Common myeloid progenitor, CD34-positive (primary cell): ENCODE results near the gene CEP95.

ENCODE experiments used
- CTCF ChIA-PET: fragments of 350-600 bp; sonication (Branson Sonifier 250); formaldehyde crosslinking; loops from one replicate; lab custom pipeline; 2021; ENCODE audit warnings: antibody characterized with exemption; lab: Charles Lee
- POLR2A ChIA-PET: fragments of 350-600 bp; sonication (Branson Sonifier 250); formaldehyde crosslinking; loops from one replicate; lab custom pipeline; 2021; ENCODE audit warnings: antibody characterized with exemption; lab: Charles Lee
- DNase-seq, 3 donors: peaks; one replicate each; pipeline versions ENCODE4 v3.0.0 to v3.0.0-alpha.2; 2013
- H3K27ac ChIP-seq, 2 experiments: 1 replicate in 1 of 2; 2 replicates in 1 of 2; pipeline ENCODE4 v1.7.0; 2013; ENCODE audit warnings: inconsistent platforms in 2 of 2, low read length in 2 of 2, mild to moderate bottlenecking in 2 of 2, low read depth in 1 of 2, moderate library complexity in 1 of 2; ENCODE audit not compliant: severe bottlenecking in 2 of 2, insufficient read depth in 1 of 2, poor library complexity in 1 of 2
- H3K27me3 ChIP-seq, 5 experiments: replicated peaks in 2 of 5; 1 replicate in 3 of 5; 2 replicates in 2 of 5; pipeline versions ENCODE4 v1.6.1 to v1.7.0; 2013; ENCODE audit warnings: low read length in 4 of 5, mild to moderate bottlenecking in 2 of 5, moderate library complexity in 2 of 5, inconsistent platforms in 1 of 5; ENCODE audit not compliant: insufficient read depth in 5 of 5, control insufficient read depth in 4 of 5
- H3K36me3 ChIP-seq, 4 experiments: 1 replicate in 2 of 4; 2 replicates in 2 of 4; pipeline versions ENCODE4 v1.6.1 to v1.7.0; 2013; ENCODE audit warnings: low read length in 3 of 4, control low read depth in 1 of 4, mild to moderate bottlenecking in 1 of 4; ENCODE audit not compliant: control insufficient read depth in 4 of 4, insufficient read depth in 4 of 4
- H3K4me1 ChIP-seq, 4 experiments: 1 replicate in 3 of 4; 2 replicates in 1 of 4; pipeline versions ENCODE4 v1.6.1 to v1.7.1; 2013; ENCODE audit warnings: low read length in 3 of 4, mild to moderate bottlenecking in 3 of 4, control low read depth in 1 of 4, inconsistent platforms in 1 of 4, moderate library complexity in 1 of 4; ENCODE audit not compliant: control insufficient read depth in 4 of 4, insufficient read depth in 4 of 4; ENCODE audit errors: control extremely low read depth in 1 of 4
- H3K4me3 ChIP-seq, 7 experiments: 1 replicate in 4 of 7; 2 replicates in 3 of 7; pipeline versions ENCODE4 v1.5.1 to v1.7.0; 2013; ENCODE audit warnings: mild to moderate bottlenecking in 7 of 7, low read length in 6 of 7, moderate library complexity in 6 of 7, inconsistent platforms in 2 of 7, low read depth in 2 of 7, control low read depth in 1 of 7; ENCODE audit not compliant: insufficient read depth in 4 of 7, control insufficient read depth in 1 of 7; ENCODE audit errors: extremely low read depth in 1 of 7
- H3K9me3 ChIP-seq, 5 experiments: 1 replicate in 4 of 5; 2 replicates in 1 of 5; pipeline versions ENCODE4 v1.6.1 to v1.7.1; 2013; ENCODE audit warnings: low read length in 4 of 5, mild to moderate bottlenecking in 2 of 5, inconsistent platforms in 1 of 5, low read depth in 1 of 5, moderate library complexity in 1 of 5; ENCODE audit not compliant: control insufficient read depth in 4 of 5, insufficient read depth in 2 of 5; ENCODE audit errors: control extremely low read depth in 1 of 5
- WGBS: methylation state at CpG from one replicate; pipeline ENCODE4 v1.1.5; 2013; ENCODE audit not compliant: insufficient coverage; 5-methylcytosine and 5-hydroxymethylcytosine counted together

CEP95 gene

GRCh38 chr17:64551461-64551860, 44.7 kb downstream of the CEP95 start:
- no CpG with 5 or more reads among the region's 5 CpGs for whole genome bisulfite sequencing
- ChIA-PET CTCF (no interaction called here), POLR2A (no interaction called here)
- peaks cover 16 to 54% (median 38%) of the 10 kb centered on the region in 4 experiments for H3K36me3 ChIP-seq
- DNase-seq, result no peak
- H3K9me3 ChIP-seq, result no peaks in the 10 kb centered on the region
- H3K27me3 ChIP-seq, result no peaks in the 10 kb centered on the region
- no peaks in the 10 kb centered on the region for H3K4me1 ChIP-seq
- H3K4me3 ChIP-seq, result no peak overlapping the region
- H3K27ac ChIP-seq, result no peak overlapping the region

GRCh38 chr17:64554028-64554637, 47.4 kb downstream of the CEP95 start:
- no peak overlapping the region for H3K4me3 ChIP-seq
- no peaks in the 10 kb centered on the region for H3K9me3 ChIP-seq
- H3K27ac ChIP-seq, result no peak overlapping the region
- CTCF ChIA-PET, result interaction anchor here (1.1 to 2.0 kb wide), 2 partner anchors 9 to 96 kb away, joined by 5 to 7 read pairs; no protein-coding TSS in a partner anchor
- H3K36me3 ChIP-seq, result peaks cover 14 to 51% (median 28%) of the 10 kb centered on the region in 4 experiments
- POLR2A ChIA-PET, result no interaction called here
- DNase-seq, result no peak
- H3K27me3 ChIP-seq, result no peaks in the 10 kb centered on the region
- no peaks in the 10 kb centered on the region for H3K4me1 ChIP-seq

GRCh38 chr17:64555281-64555680, 48.5 kb downstream of the CEP95 start:
- Histone ChIP-seq H3K4me3 (no peak overlapping the region), H3K9me3 (no peaks in the 10 kb centered on the region), H3K27ac (no peak overlapping the region), H3K4me1 (no peaks in the 10 kb centered on the region), H3K27me3 (no peaks in the 10 kb centered on the region), H3K36me3 (peaks cover 13 to 46% (median 27%) of the 10 kb centered on the region in 4 experiments)
- CTCF ChIA-PET, result interaction anchor here (0.8 to 1.6 kb wide), 3 partner anchors 10 to 36 kb away, joined by 3 to 5 read pairs (median 3); no protein-coding TSS in a partner anchor
- DNase-seq, result no peak
- 79% methylated on average over 2 of the region's 4 CpGs for WGBS
- POLR2A ChIA-PET, result no interaction called here

GRCh38 chr17:64564098-64564497, 57.3 kb downstream of the CEP95 start:
- ChIA-PET POLR2A (no interaction called here), CTCF (interaction anchor here (1.0 to 1.1 kb wide), 2 partner anchors 39 to 83 kb away, joined by 3 read pairs; no protein-coding TSS in a partner anchor)
- H3K36me3 ChIP-seq, result peaks cover 12 to 44% (median 20%) of the 10 kb centered on the region in 4 experiments
- WGBS, result no CpG with 5 or more reads among the region's 1 CpG
- no peaks in the 10 kb centered on the region for H3K27me3 ChIP-seq
- no peaks in the 10 kb centered on the region for H3K4me1 ChIP-seq
- no peak for DNase-seq
- H3K27ac ChIP-seq, result no peak overlapping the region
- H3K4me3 ChIP-seq, result no peak overlapping the region
- H3K9me3 ChIP-seq, result no peaks in the 10 kb centered on the region

- Histone ChIP-seq H3K27me3 (no peaks in the 10 kb centered on the region), H3K27ac (no peak overlapping the region), H3K4me3 (no peak overlapping the region), H3K4me1 (no peaks in the 10 kb centered on the region), H3K9me3 (no peaks in the 10 kb centered on the region), H3K36me3 (peaks cover 14 to 46% (median 25%) of the 10 kb centered on the region in 4 experiments)
- ChIA-PET CTCF (interaction anchor here (0.6 to 1.1 kb wide), 2 partner anchors 21 to 39 kb away, joined by 3 read pairs; no protein-coding TSS in a partner anchor), POLR2A (no interaction called here)
- peak in 2 of 3 donors; percentile 37 to 55 for DNase-seq
These were observed 58.8 kb downstream of the CEP95 start for GRCh38 chr17:64565563-64565962.

DNA sequence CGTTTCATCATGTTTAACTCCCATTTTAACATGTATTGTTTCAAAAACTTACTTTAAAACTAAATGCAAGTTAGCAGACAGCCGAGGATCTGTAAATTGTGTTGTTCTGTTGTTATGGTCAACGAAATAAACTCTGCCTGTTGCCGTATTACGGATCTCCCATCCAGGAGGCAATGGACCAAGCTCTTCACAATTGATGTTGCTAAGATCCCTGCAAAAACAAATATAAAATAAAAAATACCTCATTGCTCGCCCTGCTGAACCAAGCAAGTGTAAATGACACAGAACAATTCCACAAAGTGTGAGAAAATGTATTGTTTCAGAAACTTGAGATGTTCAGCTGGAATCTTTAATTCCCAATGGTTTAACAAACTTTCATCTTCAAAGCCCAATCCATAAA, 65.0 kb downstream of the CEP95 start:
- CTCF ChIA-PET, result interaction anchor here (0.9 to 1.4 kb wide), 3 partner anchors 9 to 30 kb away, joined by 3 read pairs; no protein-coding TSS in a partner anchor
- POLR2A ChIA-PET, result no interaction called here
- DNase-seq, result no peak
- H3K27me3 ChIP-seq, result no peaks in the 10 kb centered on the region
- peaks cover 8 to 31% (median 20%) of the 10 kb centered on the region in 4 experiments for H3K36me3 ChIP-seq
- H3K27ac ChIP-seq, result peak overlapping the region in 1 of 2 experiments; percentile 14
- 100% methylated on average over 2 of the region's 6 CpGs for WGBS
- H3K4me3 ChIP-seq, result no peak overlapping the region
- no peaks in the 10 kb centered on the region for H3K9me3 ChIP-seq
- peaks cover 0 to 4% (median 1%) of the 10 kb centered on the region in 4 experiments for H3K4me1 ChIP-seq

GRCh38 chr17:64572682-64573154, 65.9 kb downstream of the CEP95 start:
- Histone ChIP-seq H3K27me3 (no peaks in the 10 kb centered on the region), H3K4me3 (no peak overlapping the region), H3K27ac (peak overlapping the region in 1 of 2 experiments; percentile 78), H3K36me3 (peaks cover 10 to 35% (median 22%) of the 10 kb centered on the region in 4 experiments), H3K4me1 (peaks cover 0 to 4% (median 1%) of the 10 kb centered on the region in 4 experiments), H3K9me3 (no peaks in the 10 kb centered on the region)
- 100% methylated on average over 1 of the region's 3 CpGs for WGBS
- CTCF ChIA-PET, result interaction anchor here (0.9 to 2.1 kb wide), 3 partner anchors 10 to 29 kb away, joined by 3 to 11 read pairs (median 3); no protein-coding TSS in a partner anchor
- DNase-seq, result peak; percentile 29 to 72 (median 65)
- POLR2A ChIA-PET, result interaction anchor here (0.5 kb wide), 1 partner anchor 128 kb away, joined by 3 read pairs; no protein-coding TSS in a partner anchor
